ENCODE measurements around the gene MTCL1.

MTCL1 gene

DNA sequence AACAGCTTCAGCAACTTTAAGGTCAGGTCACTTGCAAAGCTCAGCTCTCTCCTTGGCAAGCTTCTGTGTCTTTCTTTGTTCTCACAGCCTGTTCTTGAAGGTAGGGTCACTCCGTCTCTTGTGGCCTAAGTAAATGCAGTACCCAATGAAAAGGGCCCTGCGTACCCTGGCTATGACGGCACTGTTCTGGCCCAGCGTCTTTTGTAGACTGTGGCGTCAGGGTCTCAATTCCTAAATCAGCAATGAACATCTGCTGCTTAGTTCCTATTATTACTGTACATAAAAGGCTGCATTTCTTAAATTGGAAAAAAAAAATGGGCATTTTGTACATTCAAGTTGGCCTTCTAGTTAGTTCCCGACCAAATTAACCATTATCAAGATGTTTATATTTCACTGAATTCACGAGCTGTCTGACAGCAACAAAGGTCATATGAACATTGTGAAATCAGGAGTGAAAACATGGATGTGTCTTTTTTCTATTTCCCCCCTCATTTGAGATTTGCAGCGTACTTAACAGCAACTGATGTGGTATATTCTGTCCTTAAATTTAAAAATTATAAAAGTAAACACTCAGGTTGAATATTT is 17.0 kb upstream of the MTCL1 start:
- no peak for DNase-seq

DNA sequence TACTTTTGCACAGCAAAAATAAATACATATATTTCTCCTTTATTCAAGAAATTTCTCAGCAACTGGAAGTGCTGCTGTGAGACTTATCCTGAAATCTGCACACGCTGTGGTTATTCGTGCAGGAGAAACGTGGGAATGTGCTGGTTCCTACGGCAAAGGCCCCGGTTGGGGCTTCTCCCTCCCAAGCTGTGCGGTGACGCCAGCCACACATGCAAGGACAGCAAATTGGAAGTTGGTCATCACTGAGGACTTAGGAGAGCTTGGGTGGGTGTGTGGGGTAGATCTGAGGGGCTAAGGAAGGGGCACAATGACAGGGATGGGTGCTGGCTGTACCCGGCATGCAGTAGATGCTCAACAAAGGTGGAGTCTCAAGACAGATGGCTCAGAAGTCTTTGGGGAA is 16.5 kb upstream of the MTCL1 start:
- DNase-seq, result no peak

DNA sequence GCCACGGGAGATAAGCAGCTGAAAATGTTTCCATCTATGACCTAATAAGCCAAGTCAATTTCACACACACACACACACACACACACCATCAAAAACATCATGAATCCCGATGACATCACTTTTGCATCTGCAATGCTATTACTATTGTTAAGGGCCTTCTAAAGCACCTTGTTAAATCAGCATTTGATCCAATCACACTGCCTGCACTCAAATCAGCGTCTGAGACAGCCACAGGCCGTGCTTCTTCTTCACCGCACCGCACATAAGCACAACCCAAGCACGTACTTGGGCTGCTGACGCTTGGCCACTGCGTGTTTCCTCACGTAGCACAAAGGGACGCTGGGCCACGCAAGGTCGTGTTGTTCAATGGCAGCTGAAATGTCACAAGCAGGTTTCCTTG is 15.8 kb upstream of the MTCL1 start:
- DNase-seq, result no peak

DNA sequence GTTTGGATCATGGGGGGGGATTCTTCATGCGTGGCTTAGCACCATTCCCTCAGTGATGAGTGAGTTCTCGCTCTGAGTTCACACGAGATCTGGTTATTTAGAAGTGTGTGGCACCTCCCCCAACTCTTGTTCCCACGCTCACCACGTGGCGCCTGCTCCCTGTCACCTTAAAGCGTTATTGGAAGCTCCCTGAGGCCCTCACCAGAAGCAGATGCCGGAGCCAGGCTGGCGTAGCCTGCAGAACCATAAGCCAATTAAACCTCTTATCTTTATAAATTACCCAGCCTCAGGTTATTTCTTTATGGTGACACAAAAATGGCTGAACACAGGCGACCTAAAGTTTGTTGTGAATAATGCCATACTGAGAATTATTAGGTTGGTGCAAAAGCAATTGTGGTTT is 10.5 kb upstream of the MTCL1 start:
- no peak for DNase-seq

DNA sequence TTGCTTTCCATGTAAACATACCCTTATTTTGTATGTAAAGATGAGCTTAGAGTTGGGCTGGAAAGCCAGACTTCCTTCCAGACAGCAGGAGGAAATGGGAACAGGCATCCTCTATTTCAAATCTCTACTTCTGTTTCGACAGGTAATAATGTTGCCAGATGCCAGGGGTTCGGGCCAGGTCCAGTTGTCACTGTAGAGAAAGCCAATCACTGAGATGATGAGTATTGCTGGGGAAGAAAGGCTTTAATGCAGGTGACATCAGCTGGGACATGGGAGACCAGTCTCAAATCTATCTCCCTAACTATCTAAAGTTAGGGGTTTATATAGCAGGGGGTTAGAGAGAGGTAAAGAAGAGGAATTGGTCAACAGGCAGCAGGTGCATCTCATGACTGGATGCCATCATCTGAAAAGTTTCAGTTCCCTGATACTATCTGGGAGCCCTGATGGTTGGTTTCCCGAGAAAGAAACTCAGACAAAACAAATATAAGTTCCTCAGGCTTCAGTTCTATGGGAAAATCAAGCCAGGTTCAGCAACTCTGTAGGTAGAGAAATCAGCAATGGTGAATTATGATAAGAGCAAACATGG is 9.3 kb upstream of the MTCL1 start:
- DNase-seq, result no peak

DNA sequence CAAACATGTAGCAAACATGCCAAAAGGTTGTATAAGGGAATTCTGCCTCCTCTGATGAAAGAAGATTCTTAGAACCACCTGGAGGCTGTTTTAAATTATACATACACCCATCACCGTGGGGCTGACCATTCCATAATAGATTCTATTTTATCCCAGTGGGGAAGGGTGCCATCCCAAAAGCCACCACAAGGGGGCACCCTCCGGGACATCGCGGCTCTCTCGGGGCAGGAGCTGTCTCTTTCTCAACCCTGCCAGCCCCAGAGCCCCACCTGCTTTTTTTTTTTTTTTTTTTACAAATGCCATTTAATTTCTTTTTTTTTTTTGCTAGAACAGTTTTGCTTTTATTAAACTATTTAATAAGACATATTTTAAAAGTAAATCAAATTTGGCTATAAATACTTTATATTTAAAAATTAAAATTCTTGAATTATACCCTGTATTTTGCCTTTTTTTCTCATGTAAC is 8.6 kb upstream of the MTCL1 start:
- DNase-seq, result peak; percentile 64

DNA sequence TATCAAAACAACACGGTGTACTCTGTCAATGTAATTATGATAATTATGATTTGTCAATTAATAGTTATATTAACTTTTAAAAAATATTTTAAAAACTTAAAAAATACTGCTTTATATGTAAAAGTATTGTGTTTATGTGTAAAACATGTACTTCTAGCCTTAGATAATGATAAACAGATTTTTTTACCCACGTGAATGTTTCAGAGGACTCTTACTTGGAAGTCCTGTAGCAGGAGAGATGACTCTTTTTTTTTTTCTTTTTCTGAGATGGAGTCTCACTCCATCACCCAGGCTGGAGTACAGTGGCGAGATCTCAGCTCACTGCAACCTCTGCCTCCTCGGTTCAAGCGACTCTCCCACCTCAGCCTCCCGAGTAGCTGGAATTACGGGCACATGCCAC is 6.2 kb upstream of the MTCL1 start:
- no peak for DNase-seq

DNA sequence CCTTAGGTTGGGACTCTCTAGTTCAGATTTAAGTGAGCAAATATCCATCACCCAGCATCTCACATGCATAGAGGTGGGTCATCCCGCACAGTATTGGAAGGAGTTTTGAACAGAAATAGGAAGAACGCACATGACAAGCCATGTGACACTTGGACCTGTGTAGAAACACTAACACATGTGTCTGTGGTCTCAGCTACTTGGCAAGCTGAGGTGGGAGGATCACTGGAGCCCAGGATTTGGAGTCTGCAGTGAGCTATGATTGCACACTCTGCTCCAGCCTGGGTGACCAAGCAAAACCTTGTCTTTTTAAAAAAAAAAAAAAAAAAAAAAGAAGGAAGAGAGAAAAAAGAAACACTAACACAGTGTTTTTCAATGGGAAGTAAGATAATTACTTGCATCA is 5.4 kb upstream of the MTCL1 start:
- no peak for DNase-seq

DNA sequence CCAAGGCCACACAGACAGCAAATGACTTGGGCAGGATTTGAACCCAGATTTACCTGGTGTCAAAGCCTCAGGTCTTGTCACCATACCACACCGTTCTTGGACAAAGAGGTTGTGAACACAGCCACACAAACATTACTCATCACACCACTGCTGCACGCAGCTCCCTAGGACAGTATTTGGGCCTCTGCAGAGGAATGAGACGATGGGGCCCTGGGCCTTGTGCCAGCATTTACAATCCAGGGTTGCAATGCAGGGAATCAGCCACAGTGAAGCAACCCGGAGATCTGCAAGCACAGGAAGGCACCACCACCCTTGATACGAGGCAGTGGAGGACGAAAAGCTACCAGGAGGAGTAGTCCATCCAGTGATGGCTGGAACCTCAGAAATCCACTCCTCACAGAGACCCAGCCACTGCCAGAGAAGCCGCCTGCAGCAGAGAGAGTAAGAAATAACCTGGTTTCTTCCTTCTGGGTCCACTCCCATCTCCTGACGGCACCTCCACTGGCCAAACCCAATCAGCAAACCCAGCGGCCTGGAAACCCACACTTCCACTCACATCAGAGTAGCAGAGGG is 3.7 kb upstream of the MTCL1 start:
- no peak for DNase-seq

DNA sequence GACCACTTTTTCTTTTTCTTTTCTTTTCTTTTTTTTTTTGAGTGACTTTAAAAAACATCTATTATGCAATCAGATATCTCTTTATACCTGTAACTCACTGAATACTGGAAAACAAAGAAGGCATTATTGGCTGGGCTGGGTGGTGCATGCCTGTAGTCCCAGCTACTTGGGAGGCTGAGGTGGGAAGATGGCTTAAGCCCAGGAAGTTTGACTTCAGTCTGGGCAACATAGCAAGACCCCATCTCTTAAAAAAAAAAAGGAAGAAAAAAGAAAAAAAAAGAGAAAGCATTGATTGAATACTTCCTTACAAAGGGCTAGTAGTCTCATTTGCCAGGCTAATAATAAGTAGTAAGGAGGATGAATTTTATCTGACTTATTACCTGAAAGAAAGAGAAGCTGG is 2.7 kb upstream of the MTCL1 start:
- DNase-seq, result no peak

DNA sequence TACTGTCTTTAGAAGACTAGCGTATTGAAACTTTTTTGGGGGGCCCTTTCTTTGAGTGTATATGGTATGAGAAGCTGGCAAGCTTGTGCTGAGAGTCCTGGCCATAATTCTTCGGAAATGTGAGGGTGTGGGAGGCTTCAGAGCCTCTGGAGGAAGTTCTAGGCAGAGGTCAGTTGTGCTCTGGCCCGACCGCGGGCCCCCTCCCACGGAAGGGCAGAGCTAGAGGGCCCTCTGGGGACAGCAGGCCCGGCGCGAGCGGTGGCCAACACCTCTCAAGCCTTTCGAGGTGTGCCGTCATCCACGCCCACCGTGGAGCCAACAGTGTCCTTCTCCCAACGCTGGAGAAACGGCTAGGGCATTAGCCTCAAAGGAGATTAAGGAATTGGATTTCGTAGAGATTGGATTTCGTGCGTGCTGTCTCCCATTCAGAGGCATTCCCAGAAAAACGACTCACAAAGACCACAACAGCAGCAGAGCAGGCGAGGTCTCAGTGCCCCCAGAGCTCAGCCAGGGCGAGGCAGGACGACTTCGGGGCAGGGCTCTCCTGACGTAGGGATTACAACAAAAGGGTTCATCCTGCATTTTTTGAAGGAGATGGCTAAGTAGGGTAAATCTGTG is 2.2 kb upstream of the MTCL1 start:
- DNase-seq, result no peak

DNA sequence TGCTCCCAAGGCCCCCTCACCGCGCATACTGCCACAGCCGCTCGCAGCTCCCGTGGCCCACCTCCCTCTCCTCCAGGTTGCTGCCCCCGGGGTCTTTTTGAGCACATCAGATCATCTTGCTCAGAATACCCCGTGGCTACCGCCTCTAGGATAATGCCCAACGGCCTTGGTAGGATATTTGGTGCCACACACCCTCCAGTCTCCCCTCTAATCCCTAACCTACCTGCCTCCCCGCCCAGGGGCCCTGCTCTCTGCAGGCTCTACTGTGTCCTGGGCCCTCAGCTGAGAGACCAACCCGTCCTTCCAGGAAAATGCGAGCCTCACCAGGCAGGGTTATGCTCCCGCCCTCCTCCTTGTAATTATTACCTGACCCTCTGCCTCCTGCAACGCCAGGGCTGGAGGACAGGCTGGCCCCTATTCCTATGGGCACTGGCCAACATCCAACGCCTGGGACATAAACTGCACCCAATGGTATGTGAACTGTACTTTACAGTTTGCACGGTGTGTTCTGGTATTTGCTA is 1.5 kb upstream of the MTCL1 start:
- no peak for DNase-seq

DNA sequence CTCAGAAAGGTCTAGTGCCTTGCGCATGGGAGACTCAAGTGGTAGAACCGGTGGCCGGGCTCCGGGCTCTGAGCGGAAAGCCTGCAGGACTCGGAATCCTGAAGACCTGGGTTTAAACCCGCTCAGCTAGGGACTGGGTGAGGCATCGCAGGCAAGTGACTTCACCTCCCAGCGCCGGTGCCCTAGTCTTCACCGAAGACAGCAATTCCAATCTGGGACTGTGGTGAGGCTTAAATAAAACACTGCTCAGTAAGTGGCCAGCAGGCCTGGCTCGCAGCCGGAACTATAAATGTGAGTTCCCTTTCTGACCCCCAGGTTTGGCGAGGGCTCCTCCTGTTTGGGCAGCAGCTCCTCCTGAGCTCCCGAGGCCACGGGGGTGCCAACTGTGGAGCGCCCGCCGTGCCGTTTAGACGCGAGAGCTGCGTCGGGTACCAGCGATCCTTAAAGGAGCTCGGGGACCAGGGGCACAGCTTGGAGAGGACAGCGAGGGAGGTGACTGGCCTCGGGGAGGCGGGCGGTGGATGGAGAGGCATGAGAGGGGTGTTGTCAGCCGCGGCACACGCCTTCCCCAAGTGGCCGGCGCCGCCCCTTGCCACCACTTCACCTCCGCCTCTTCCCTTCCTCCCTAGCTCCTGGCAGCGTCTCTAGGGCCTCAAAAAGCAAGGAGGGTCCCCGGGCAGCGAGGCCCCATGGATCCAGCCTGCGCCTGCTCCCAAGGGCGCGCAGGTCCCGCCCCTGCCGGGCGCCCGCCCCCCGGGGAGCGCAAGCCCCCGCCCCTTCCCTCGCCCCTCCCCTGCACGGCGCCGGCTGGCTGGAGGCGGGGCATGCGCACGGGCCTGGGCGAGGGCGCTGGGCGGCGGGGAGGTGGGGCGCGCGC is 757 bp upstream of the MTCL1 start:
- peak; percentile 84 for DNase-seq

DNA sequence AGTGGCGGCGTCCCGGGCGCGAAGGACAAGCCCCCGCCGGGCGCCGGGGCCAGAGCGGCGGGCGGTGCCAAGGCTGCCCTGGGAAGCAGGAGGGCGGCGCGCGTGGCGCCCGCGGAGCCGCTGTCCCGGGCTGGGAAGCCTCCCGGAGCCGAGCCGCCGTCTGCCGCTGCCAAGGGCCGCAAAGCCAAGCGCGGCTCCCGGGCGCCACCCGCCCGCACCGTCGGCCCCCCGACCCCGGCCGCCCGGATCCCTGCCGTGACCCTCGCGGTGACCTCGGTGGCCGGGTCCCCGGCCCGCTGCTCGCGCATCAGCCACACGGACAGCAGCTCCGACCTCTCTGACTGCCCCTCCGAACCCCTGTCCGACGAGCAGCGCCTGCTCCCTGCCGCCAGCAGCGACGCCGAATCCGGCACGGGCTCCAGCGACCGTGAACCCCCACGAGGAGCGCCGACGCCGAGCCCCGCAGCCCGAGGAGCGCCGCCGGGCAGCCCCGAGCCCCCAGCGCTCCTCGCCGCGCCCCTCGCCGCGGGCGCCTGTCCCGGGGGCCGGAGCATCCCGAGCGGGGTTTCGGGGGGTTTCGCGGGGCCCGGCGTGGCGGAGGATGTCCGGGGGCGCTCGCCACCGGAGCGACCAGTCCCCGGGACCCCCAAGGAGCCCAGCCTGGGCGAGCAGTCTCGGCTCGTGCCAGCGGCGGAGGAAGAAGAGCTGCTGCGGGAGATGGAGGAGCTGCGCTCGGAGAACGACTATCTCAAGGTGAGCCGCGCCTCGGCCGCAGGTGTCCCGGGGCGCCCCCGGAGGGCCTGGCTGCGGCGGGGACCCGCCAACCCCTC is 820 bp downstream of the MTCL1 start:
- no peak for DNase-seq

DNA sequence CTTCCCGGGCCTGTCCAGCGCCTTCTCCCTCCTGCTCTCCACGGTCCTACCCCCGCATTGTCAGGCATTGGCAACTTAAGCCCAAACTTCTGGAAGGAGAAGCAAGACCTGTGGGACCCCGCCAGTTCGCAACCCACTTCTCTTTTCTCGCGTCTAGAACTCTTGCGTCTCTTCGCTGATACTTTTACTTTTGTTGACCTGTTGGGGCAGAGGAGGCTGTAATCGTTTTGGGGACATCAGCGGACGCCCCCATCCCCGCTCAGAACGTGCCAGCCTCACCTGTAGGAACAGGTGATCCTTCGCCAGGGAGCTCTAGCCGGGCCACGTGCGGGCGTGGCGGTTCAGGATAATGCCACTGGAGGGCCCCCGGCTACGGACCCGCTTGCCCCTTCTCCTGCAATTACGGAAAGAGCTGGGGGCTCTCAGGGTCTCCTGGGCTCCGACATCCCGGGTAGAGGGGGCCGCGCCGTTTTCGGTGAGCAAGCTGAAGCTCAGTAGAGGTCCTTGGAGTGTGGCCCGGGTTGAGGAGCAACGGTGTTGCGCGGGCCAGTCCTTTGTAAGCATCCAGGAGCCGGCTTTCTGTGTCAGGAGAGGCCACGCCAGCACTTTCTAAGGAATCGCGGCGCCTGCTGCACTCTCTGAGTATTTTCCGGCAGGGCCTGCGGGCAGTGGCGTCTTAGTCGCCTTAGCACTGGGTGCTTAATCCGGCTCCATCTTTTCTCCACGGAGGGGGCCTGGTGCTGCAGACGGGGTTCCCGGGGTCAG is 1.6 kb downstream of the MTCL1 start:
- DNase-seq, result no peak

DNA sequence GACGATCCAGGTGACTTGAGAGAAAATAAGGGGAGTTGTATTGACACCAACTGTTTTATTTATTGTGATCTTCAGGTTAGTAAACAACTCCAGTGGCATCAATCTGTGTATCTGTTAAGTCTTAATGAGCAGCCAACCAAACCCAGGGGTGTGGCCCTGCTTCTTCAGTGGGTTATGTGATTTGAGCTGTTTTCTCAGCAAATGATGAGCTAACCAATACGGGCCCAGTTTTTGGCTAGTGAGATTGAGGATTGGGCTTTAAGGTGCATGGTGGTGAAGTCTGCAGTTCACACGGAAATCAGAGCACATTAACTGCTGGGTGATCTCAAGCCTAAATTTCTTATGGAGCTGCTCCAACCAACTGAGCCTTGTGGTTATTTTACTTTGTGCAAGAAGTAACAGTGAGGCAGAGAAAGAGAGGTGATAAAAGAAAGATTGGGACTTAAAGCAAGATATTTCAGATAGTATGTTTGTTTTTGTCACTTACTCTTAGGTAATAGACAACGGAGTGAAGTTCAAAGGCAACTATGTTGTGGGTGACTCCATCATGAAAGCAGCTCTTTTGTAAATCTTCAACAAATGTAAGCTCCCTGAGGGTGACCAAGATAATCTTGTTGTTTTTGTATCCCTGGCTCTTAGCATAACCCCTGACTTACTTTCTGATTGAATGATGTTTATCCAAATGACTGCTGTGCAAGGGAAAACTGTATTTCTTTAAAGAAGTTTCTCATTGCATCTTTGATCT is 2.4 kb downstream of the MTCL1 start:
- DNase-seq, result no peak

DNA sequence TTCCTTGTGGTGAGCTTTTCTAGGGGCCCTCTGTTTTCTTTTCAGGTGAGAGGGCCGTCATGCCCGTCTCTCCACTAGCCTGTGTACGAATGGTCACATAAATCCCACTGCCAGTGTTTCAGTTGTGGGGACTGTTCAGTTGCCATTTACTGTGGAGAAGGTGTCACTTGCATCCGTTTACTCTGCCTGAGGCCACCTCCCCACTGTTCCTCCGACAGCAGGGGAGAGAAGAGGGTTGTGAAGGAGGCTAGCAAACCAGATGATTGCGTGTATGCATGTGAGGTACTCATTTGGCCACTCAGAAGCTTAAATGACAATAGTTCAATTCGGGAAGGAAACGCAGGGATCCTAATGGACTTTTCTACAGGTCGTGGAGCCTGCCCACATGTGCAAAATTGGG is 3.3 kb downstream of the MTCL1 start:
- no peak for DNase-seq

DNA sequence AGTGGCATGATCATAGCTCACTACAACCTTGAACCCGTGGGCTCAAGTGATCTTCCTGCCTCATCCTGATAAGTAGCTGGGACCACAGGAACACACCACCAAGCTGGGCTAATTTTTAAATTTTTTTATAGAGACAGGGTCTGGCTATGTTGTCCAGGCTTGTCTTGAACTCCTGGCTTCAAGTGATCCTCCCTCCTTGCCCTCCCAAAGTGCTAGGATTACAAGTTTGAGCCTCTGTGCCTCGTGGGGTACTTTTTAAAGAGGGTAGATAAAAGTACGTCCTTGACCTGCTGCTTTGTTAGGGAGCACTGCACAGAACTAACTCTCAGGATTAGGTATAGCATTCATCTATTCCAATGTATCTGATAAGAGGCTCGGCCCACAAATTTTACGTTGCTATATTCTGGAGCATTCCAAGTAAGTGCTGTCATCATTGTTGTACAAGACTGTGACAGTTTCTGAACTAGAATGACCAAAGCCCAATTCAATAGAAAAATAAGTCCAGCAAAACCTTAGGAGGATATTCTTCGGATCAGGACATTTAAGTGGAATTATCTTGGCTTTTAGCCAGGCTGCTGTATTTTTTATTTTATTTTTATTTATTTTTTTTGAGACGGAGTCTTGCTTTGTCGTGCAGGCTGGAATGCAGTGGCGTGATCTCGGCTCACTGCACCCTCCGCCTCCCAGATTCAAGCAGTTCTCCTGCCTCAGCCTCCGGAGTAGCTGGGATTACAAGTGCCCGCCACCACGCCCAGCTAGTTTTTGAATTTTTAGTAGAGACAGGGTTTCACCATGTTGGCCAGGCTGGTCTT is 4.1 kb downstream of the MTCL1 start:
- DNase-seq, result no peak

DNA sequence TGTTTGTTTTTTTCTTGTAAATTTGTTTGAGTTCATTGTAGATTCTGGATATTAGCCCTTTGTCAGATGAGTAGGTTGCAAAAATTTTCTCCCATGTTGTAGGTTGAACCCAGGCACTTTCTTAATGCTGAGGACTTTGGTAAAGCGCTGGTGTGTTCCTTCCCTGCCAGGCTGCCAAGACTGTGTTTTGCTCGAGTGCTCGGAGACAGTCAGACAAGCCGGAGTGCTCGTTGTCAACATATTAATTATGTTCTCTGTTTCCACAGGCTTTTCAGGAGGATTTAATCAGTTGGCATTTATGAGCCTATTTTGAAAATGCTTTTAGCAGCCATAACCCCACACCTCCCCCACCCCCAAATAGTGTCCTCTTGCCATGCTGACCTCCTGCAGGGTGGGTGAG is 6.4 kb downstream of the MTCL1 start:
- DNase-seq, result no peak

DNA sequence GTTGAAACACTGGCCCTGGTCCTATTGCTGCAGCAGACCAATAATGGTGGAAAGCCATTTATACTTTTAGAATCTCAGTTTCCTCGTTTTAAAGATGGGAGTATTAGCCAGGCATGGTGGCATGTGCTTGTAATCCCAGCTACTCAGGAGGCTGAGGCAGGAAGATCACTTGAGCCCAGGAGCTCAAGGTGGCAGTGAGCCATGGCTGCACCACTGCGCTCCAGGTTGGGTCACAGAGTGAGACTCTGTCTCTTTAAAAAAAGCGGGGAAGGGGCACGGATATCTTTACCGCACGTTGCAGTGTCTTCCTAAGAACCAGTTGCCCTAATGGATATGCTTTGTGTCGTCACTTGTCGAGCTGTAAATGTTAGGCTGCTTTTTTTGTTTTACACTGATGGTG is 8.3 kb downstream of the MTCL1 start:
- DNase-seq, result no peak

Data from CD4-positive, alpha-beta T cell treated with Interleukin-15 for 1 hour (primary cell).